Measurements from ENCODE around the gene ANXA2R. TPM values are rescaled to one million over a fixed set of nuclear protein-coding genes. Genes with fewer than 3 reads are reported as not detected.
A peak's percentile ranks its signal among the peaks of the same experiment; 100 is the strongest.

The ANXA2R gene
- total and polyA plus RNA-seq, 9 of the 15 experiments (the other 6 are each of a cell fraction or from before 2014, with no cell fraction given): 2.1 to 4.8 (median 3.4) TPM

- TF ChIP-seq CEBPG (CRISPR knock-in tag; IDR thresholded peaks at IDR 0.05) (no peak), CEBPG (tag; conservative IDR thresholded peaks at IDR 0.05 in 1 of 2, IDR thresholded peaks at IDR 0.05 in 1 of 2) (peak in 1 of 2 experiments; percentile 71; a peak in 2 of 4 replicates), ETS1 (conservative IDR thresholded peaks at IDR 0.05; ENCODE audit: control insufficient read depth, low read depth, low read length) (no peak), CC2D1A (IDR thresholded peaks at IDR 0.05) (no peak), CXXC5 (CRISPR knock-in tag; IDR thresholded peaks at IDR 0.05) (peak; percentile 64), PCBP1 (IDR thresholded peaks at IDR 0.05; ENCODE audit: low read depth, low read length, poor library complexity, severe bottlenecking) (no peak), NFE2L1 (tag; IDR thresholded peaks at IDR 0.05; ENCODE audit: borderline replicate concordance, low read depth) (no peak), KLF16 (IDR thresholded peaks at IDR 0.05) (no peak), SAP30 (IDR thresholded peaks at IDR 0.05; ENCODE audit: borderline replicate concordance, insufficient read depth, low read depth, low read length, poor library complexity, severe bottlenecking) (peak; percentile 64), KDM2B (CRISPR knock-in tag; IDR thresholded peaks at IDR 0.05) (peak; percentile 24; the same call in 1 of the 2 replicates), IRF9 (tag; IDR thresholded peaks at IDR 0.05) (no peak), ZNF175 (CRISPR knock-in tag; IDR thresholded peaks at IDR 0.05; ENCODE audit: low read depth) (peak; percentile 61; the same call in 1 of the 2 replicates), GABPA (tag; conservative IDR thresholded peaks at IDR 0.05; ENCODE audit: low read depth) (no peak), TGIF2 (CRISPR knock-in tag; IDR thresholded peaks at IDR 0.05) (no peak), SIN3A (IDR thresholded peaks at IDR 0.05; ENCODE audit: borderline replicate concordance in 2 of 2, control insufficient read depth in 1 of 2, low read depth in 2 of 2, low read length in 2 of 2) (0 out of 4 replicates have a peak, but pooled peaks of 1 of the 2 experiments have one; percentile 61), RREB1 (CRISPR knock-in tag; IDR thresholded peaks at IDR 0.05) (peak; percentile 3; the same call in 1 of the 2 replicates), RBM34 (IDR thresholded peaks at IDR 0.05; ENCODE audit: borderline replicate concordance, insufficient read depth, low read length) (no peak), KHSRP (IDR thresholded peaks at IDR 0.05) (no peak)
Measured at GRCh38 chr5:43039471-43040286, 440 bp downstream of the ANXA2R start (continued).

Measured in K562 (cell line).